GM19193 (cell line): ENCODE measurements around the gene OMD.

Experiments used
- POLR2A ChIP-seq: IDR thresholded peaks from 4 replicates; pipeline ENCODE4 v1.6.1; 2011; ENCODE audit not compliant: insufficient read depth, insufficient read length; ENCODE audit errors: extremely low read depth

OMD gene, protein sequence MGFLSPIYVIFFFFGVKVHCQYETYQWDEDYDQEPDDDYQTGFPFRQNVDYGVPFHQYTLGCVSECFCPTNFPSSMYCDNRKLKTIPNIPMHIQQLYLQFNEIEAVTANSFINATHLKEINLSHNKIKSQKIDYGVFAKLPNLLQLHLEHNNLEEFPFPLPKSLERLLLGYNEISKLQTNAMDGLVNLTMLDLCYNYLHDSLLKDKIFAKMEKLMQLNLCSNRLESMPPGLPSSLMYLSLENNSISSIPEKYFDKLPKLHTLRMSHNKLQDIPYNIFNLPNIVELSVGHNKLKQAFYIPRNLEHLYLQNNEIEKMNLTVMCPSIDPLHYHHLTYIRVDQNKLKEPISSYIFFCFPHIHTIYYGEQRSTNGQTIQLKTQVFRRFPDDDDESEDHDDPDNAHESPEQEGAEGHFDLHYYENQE

GRCh38 chr9:92424340-92424739, at the start of gene OMD:
TSS of gene OMD (minus strand) at chr9:92424471. CDS start at chr9:92417558, 6,913 bp downstream.
- no peak for TF ChIP-seq POLR2A

DNA sequence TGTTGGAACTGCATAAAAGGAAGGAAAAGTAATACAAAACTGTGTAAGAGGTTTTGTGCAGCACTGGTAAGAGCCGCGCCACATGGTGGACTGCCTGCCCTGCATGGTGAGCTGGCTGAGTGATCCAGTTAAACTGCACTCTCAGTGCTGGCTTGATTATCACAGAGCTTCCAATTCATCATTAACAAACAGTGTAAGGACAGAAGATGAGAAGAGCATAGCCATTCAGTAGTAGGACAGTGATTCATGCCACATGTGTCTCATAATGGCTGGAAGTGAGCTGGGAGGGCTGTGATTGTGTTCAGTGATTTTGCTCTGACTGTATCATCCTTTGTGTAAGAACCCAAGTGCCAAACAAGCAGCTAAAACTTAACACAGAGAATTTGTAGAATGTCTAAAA, 43.9 kb upstream of the OMD start:
- TF ChIP-seq POLR2A, result no peak

- no peak for TF ChIP-seq POLR2A
Measured at GRCh38 chr9:92467511-92467910, 43.2 kb upstream of the OMD start.

- no peak for TF ChIP-seq POLR2A
Measured at GRCh38 chr9:92467041-92467440, 42.8 kb upstream of the OMD start.

DNA sequence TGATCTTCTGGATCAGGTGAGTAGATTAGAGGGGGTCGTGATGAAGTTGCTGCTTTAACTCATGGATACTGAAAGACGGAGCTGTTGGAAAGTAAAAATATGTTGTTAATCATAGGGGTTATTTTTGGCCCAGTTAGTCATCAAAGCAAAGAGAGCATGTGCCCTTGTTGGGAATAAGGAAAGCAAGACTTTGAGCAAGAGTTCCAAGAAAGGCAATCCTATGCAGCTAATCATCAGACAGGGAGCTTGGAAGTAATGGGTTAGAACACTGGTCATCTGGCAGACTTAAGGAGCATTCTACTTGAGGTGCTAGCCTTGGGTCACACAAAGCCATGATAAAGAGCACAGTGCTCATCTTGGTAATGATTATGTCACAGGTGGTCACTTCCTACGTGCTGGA, 39.7 kb upstream of the OMD start:
- TF ChIP-seq POLR2A, result no peak

GRCh38 chr9:92463387-92463786, 39.1 kb upstream of the OMD start:
- no peak for TF ChIP-seq POLR2A

DNA sequence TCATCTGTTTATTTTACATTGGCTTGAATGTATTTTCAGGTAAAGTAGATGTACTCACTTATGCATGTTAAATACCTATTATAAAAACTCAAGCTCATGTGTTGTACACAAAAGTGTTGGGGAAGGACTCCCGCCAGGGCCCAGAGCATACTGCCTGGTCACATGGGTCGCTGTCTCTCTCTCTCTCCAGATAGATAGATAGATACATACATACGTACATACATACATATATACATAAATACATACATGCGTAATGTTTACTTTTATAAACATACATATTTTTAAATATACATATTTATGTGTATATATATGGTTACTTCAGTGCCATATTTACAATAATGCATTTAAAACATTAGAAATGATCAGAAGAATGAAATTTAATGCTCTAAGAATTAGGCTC, 33.3 kb upstream of the OMD start:
- no peak for TF ChIP-seq POLR2A

DNA sequence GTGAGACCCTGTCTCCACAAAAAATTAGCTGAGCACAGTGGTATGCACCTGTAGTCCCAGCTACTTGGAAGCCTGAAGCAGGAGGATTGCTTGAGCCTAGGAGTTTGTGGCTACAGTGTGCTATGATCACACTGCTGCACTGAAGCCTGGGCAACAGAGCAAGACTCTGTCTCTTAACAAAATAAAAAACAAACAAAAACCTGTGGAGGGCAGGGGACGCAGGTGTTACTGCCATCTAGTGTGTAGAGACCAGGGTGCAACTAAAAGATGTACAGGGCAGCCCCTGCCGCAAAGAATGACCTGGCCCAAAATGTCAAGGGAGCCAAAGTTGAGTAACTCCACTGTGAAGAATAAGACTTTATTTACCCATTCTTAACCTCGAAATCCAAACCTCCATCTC, 30.9 kb upstream of the OMD start:
- no peak for TF ChIP-seq POLR2A

DNA sequence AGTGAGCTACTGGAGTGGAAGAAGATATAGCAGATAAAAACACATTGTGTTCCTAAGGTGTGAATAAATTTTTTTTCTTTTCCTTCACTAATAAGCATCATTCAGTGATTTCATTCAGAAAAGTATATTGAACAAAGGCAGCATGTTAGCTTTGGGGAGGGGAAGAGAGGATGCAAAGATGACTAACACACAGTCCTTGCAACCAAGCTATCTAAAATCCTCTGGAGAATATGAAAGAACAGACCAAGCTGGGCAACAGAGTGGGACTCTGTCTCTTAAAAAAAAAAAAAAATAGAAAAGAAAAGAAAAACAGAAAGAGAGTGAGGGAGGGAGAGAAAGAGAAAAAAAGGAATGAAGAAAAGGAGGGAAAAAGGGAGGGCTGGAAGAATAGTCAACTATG, 22.3 kb upstream of the OMD start:
- no peak for TF ChIP-seq POLR2A

GRCh38 chr9:92444841-92445240, 20.6 kb upstream of the OMD start:
- no peak for TF ChIP-seq POLR2A

- no peak for TF ChIP-seq POLR2A
Measured at GRCh38 chr9:92440751-92441046, 16.4 kb upstream of the OMD start.

DNA sequence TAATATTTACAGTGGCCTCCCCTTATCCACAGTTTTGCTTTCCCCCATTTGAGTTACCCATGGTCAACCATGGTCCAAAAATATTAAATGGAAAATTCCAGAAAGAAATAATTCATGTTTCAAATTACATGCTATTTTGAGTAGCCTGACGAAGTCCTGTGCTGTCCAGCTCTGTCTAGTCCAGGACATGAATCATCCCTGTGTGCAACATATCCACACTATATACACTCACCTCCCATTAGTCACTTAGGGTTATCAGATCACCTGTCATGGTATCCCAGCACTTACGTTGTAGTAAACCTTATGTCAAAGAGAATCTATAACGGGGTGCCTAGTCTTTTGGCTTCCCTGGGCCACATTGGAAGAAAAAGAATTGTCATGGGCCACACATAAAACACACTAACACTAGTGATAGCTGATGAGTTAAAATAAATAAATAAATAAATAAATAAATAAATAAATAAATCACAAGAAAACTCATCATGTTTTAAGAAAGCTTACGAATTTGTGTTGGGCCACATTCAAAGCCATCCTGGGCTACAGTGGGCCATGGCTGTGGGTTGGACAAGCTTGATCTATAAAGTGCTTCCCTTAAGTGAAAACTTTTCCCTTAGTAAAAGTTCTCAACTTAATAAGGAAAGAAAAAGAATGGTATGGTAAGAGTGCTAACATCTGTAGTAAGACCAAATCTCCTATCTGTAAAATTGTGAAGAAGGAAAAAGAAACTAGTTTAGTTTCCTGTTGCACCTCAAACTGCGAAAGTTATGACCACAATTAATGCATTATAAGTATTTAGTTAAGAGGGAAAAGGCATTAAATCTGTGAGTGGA, 15.9 kb upstream of the OMD start:
- TF ChIP-seq POLR2A, result no peak

DNA sequence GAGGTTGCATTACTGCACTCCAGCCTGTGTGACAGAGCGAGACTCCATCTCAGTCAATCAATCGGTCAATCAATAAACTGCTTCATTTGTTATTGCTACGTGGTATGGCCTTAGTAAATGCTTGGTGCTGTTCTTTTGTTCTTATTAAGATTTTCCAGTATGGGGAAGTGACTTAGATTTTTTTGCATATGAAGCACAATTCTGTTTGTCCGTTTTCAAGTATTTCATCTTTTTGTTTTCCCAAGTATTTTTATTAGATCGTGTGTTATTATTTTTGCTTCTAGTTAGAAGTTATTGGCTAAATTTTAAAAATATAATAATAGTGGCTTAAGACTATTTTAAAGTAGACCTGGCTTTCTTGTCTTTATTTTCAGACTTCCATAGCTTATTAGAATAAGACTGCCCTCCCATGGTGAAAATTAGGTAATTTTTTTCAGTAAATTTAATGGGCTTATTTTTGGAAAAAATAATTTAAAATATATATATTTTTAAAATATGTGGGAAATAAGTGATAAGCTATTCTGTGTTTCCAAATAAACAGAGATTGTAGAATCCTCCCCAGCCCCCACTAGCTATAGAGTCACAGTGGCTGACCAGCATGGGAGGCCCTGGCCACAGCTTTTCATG, 14.7 kb upstream of the OMD start:
- no peak for TF ChIP-seq POLR2A

- no peak for TF ChIP-seq POLR2A
Measured at GRCh38 chr9:92435263-92435662, 11.0 kb upstream of the OMD start.

- no peak for TF ChIP-seq POLR2A
Measured at GRCh38 chr9:92432972-92433548, 8.8 kb upstream of the OMD start.

DNA sequence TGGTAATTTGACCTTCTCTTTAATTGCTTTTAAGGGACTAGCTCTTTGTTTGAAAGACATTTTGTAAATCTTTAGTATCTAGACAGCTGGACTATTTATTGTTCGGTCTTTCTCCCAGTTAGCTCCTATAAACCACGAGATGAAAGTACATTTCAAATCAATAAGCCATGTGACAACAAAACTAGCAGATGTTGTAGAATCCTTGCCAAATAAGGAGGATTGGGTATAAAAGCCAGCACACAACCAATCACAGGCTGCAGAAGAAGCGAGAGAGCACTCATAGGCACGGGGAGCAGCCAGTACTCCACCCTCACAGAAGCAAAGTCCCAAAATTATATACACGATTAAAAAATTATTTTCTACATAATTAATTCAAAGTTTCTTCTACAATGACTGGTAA, 8.1 kb upstream of the OMD start:
- TF ChIP-seq POLR2A, result no peak

- TF ChIP-seq POLR2A, result no peak
Measured at GRCh38 chr9:92429836-92430235, 5.6 kb upstream of the OMD start.
